MM.1S (cell line): Measurements from ENCODE around the gene PRPF19.

Experiments used
- DNase-seq: peaks from one replicate; pipeline ENCODE4 v3.0.0-alpha.2; 2015
- H2AFZ ChIP-seq: fragments of 300-600 bp; sonication (generic); 2 replicates; pipeline ENCODE4 v1.6.0; 2016; ENCODE audit warnings: antibody characterized with exemption, low read length
- H3F3A ChIP-seq: fragments of 300-600 bp; sonication (generic); 2 replicates; pipeline ENCODE4 v1.6.1; 2016; ENCODE audit warnings: mild to moderate bottlenecking, antibody characterized with exemption, low read length, moderate library complexity, mixed read lengths; ENCODE audit not compliant: insufficient read depth
- H3K27ac ChIP-seq: fragments of 300-600 bp; sonication (generic); 2 replicates; pipeline ENCODE4 v1.5.1; 2016; ENCODE audit warnings: mild to moderate bottlenecking, low read length
- H3K27me3 ChIP-seq: fragments of 300-600 bp; sonication (generic); replicated peaks from 2 replicates; pipeline ENCODE4 v1.6.0; 2016; ENCODE audit warnings: low read length; ENCODE audit not compliant: insufficient read depth
- H3K36me3 ChIP-seq: fragments of 300-600 bp; sonication (generic); replicated peaks from 2 replicates; pipeline ENCODE4 v1.6.1; 2016; ENCODE audit warnings: mild to moderate bottlenecking, low read length, mixed read lengths; ENCODE audit not compliant: insufficient read depth
- H3K4me1 ChIP-seq: fragments of 300-600 bp; sonication (generic); 2 replicates; pipeline ENCODE4 v1.6.1; 2016; ENCODE audit warnings: low read length, mixed read lengths
- H3K4me2 ChIP-seq: fragments of 300-600 bp; sonication (generic); 2 replicates; pipeline ENCODE4 v1.6.0; 2016; ENCODE audit warnings: low read depth, low read length
- H3K4me3 ChIP-seq: fragments of 300-600 bp; sonication (generic); 2 replicates; pipeline ENCODE4 v1.5.1; 2016; ENCODE audit warnings: low read length, mixed read lengths
- H3K79me2 ChIP-seq: fragments of 300-600 bp; sonication (generic); 2 replicates; pipeline ENCODE4 v1.6.1; 2016; ENCODE audit warnings: mixed run types, low read length, mixed read lengths
- H3K9ac ChIP-seq: fragments of 300-600 bp; sonication (generic); 2 replicates; pipeline ENCODE4 v1.6.1; 2016; ENCODE audit warnings: low read length, mixed read lengths
- H3K9me2 ChIP-seq: fragments of 300-600 bp; sonication (generic); replicated peaks from 2 replicates; pipeline ENCODE4 v1.6.1; 2016; ENCODE audit warnings: mild to moderate bottlenecking, low read length, mixed read lengths; ENCODE audit not compliant: insufficient read depth
- H3K9me3 ChIP-seq: fragments of 300-600 bp; sonication (generic); replicated peaks from 2 replicates; pipeline ENCODE4 v1.6.1; 2016; ENCODE audit warnings: mild to moderate bottlenecking, low read length, mixed read lengths; ENCODE audit not compliant: insufficient read depth
- H4K20me1 ChIP-seq: fragments of 300-600 bp; sonication (generic); 2 replicates; pipeline ENCODE4 v1.6.1; 2016; ENCODE audit warnings: mild to moderate bottlenecking, low read length, moderate library complexity, mixed read lengths; ENCODE audit not compliant: insufficient read depth
- EZH2 ChIP-seq: fragments of 300-600 bp; sonication (generic); optimal IDR thresholded peaks from 2 replicates; pipeline ENCODE3; 2017; ENCODE audit warnings: low read depth, mild to moderate bottlenecking, antibody characterized with exemption, low read length, mixed read lengths
- EZH2phosphoT487 ChIP-seq: fragments of 300-600 bp; sonication (generic); IDR thresholded peaks from 2 replicates; pipeline ENCODE4 v1.6.1; 2018; ENCODE audit warnings: antibody characterized with exemption, low read length
- TF ChIP-seq, protein P1 (sequence below): fragments of 300-600 bp; sonication (generic); IDR thresholded peaks from 2 replicates; pipeline ENCODE4 v1.5.1; 2016; ENCODE audit warnings: antibody characterized with exemption, low read length, mixed read lengths

PRPF19 gene

GRCh38 chr11:60924110-60924905, 17.9 kb upstream of the PRPF19 start, which contains the start of gene TMEM132A:
TSS of gene TMEM132A (plus strand) at chr11:60924460. CDS start at chr11:60924634, 174 bp downstream.
- no peak within 1 kb of the TSS for H2AFZ ChIP-seq
- peaks cover 15% of the 10 kb centered on the region for H4K20me1 ChIP-seq
- peak within 1 kb of the TSS; percentile 51 for H3K4me2 ChIP-seq
- H3K4me3 ChIP-seq: peak within 1 kb of the TSS; percentile 46
- peaks cover 11% of the 10 kb centered on the region for H3K36me3 ChIP-seq
- DNase-seq: no peak
- H3K27ac ChIP-seq: no peak within 1 kb of the TSS
- no peaks in the 10 kb centered on the region for H3K9me2 ChIP-seq
- peaks cover 22% of the 10 kb centered on the region for H3K27me3 ChIP-seq
- peaks cover 15% of the 10 kb centered on the region for H3K79me2 ChIP-seq
- H3K9ac ChIP-seq: no peak within 1 kb of the TSS
- no peaks in the 10 kb centered on the region for H3K4me1 ChIP-seq
- no peak for TF ChIP-seq EZH2phosphoT487
- TF ChIP-seq, protein P1, sequence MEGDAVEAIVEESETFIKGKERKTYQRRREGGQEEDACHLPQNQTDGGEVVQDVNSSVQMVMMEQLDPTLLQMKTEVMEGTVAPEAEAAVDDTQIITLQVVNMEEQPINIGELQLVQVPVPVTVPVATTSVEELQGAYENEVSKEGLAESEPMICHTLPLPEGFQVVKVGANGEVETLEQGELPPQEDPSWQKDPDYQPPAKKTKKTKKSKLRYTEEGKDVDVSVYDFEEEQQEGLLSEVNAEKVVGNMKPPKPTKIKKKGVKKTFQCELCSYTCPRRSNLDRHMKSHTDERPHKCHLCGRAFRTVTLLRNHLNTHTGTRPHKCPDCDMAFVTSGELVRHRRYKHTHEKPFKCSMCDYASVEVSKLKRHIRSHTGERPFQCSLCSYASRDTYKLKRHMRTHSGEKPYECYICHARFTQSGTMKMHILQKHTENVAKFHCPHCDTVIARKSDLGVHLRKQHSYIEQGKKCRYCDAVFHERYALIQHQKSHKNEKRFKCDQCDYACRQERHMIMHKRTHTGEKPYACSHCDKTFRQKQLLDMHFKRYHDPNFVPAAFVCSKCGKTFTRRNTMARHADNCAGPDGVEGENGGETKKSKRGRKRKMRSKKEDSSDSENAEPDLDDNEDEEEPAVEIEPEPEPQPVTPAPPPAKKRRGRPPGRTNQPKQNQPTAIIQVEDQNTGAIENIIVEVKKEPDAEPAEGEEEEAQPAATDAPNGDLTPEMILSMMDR: no peak
- TF ChIP-seq EZH2: no peak
- H3K9me3 ChIP-seq: no peaks in the 10 kb centered on the region
- H3F3A ChIP-seq: peaks cover 13% of the 10 kb centered on the region; the same call in 1 of the 2 replicates

- TF ChIP-seq EZH2: no peak
- TF ChIP-seq, protein P1: no peak
- no peak for TF ChIP-seq EZH2phosphoT487
- H3K4me3 ChIP-seq: peak overlapping the region; percentile 46; the same call in 1 of the 2 replicates
- H3K9ac ChIP-seq: no peak overlapping the region
Observed at GRCh38 chr11:60923800-60924109, 17.4 kb upstream of the PRPF19 start.

GRCh38 chr11:60923326-60923725, 16.9 kb upstream of the PRPF19 start:
- Histone ChIP-seq H4K20me1 (peaks cover 23% of the 10 kb centered on the region), H3K4me3 (no peak overlapping the region), H3K79me2 (peaks cover 25% of the 10 kb centered on the region), H3K4me2 (peak overlapping the region; percentile 51; the same call in 1 of the 2 replicates), H2AFZ (no peak overlapping the region), H3K36me3 (peaks cover 11% of the 10 kb centered on the region), H3K9me2 (no peaks in the 10 kb centered on the region), H3K27me3 (peaks cover 22% of the 10 kb centered on the region), H3K27ac (no peak overlapping the region), H3K9me3 (no peaks in the 10 kb centered on the region), H3K4me1 (peaks cover 5% of the 10 kb centered on the region; the same call in 1 of the 2 replicates), H3K9ac (no peak overlapping the region), H3F3A (peaks cover 14% of the 10 kb centered on the region; the same call in 1 of the 2 replicates)
- no peak for DNase-seq
- TF ChIP-seq, protein P1: no peak
- TF ChIP-seq EZH2phosphoT487 (no peak), EZH2 (no peak)

More at GRCh38 chr11:60923800-60924109, 17.4 kb upstream of the PRPF19 start:
- no peaks in the 10 kb centered on the region for H3K9me2 ChIP-seq
- H3K79me2 ChIP-seq: peaks cover 21% of the 10 kb centered on the region
- H3K4me2 ChIP-seq: peak overlapping the region; percentile 51
- 0 out of 2 replicates have a peak, but pooled peaks cover under 1% of the 10 kb centered on the region for H3K4me1 ChIP-seq
- H2AFZ ChIP-seq: no peak overlapping the region
- H3K27ac ChIP-seq: no peak overlapping the region
- H3F3A ChIP-seq: peaks cover 13% of the 10 kb centered on the region; the same call in 1 of the 2 replicates
- no peak for DNase-seq
- peaks cover 11% of the 10 kb centered on the region for H3K36me3 ChIP-seq
- no peaks in the 10 kb centered on the region for H3K9me3 ChIP-seq
- peaks cover 22% of the 10 kb centered on the region for H3K27me3 ChIP-seq
- peaks cover 19% of the 10 kb centered on the region for H4K20me1 ChIP-seq
